ENCODE results near the gene NEUROG1.
"Not testable (repeated sequence)": the region's sequence is repeated elsewhere in the genome, so short reads cannot be mapped to it uniquely, and the experiment has no call there.

Gene NEUROG1

GRCh38 chr5:135534609-135535419 lies 950 bp downstream of the NEUROG1 start:
- no peak for DNase-seq

- DNase-seq, result no peak
These were observed 2.0 kb downstream of the NEUROG1 start for GRCh38 chr5:135533794-135534193.

- no peak for DNase-seq
These were observed 2.4 kb downstream of the NEUROG1 start for GRCh38 chr5:135533334-135533733.

GRCh38 chr5:135529576-135529975 lies 6.2 kb downstream of the NEUROG1 start:
- DNase-seq, result not testable (repeated sequence)

- no peak for DNase-seq
These were observed 8.8 kb downstream of the NEUROG1 start for GRCh38 chr5:135526924-135527323.

GRCh38 chr5:135521964-135522363 lies 13.8 kb downstream of the NEUROG1 start:
- no peak for DNase-seq

- no peak for DNase-seq
These were observed 18.1 kb downstream of the NEUROG1 start for GRCh38 chr5:135517631-135518030.

GRCh38 chr5:135514116-135514515 lies 21.6 kb downstream of the NEUROG1 start:
- no peak for DNase-seq

GRCh38 chr5:135511761-135512575 lies 23.8 kb downstream of the NEUROG1 start:
- DNase-seq, result peak; percentile 44

GRCh38 chr5:135509995-135510394 lies 25.8 kb downstream of the NEUROG1 start:
- no peak for DNase-seq

GRCh38 chr5:135508496-135509005 lies 27.2 kb downstream of the NEUROG1 start:
- DNase-seq, result no peak

- DNase-seq, result no peak
These were observed 29.8 kb downstream of the NEUROG1 start for GRCh38 chr5:135505973-135506372.

GRCh38 chr5:135504376-135504775 lies 31.4 kb downstream of the NEUROG1 start:
- no peak for DNase-seq

GRCh38 chr5:135503871-135504270 lies 31.9 kb downstream of the NEUROG1 start:
- no peak for DNase-seq

- no peak for DNase-seq
These were observed 32.8 kb downstream of the NEUROG1 start for GRCh38 chr5:135502836-135503520.

- peak; percentile 46 for DNase-seq
These were observed 33.8 kb downstream of the NEUROG1 start for GRCh38 chr5:135501965-135502364.

GRCh38 chr5:135498637-135498995 lies 37.1 kb downstream of the NEUROG1 start:
- no peak for DNase-seq

- DNase-seq, result no peak
These were observed 37.7 kb downstream of the NEUROG1 start for GRCh38 chr5:135497971-135498636.

GRCh38 chr5:135495531-135495930 lies 40.2 kb downstream of the NEUROG1 start:
- DNase-seq, result not testable (repeated sequence)

- no peak for DNase-seq
These were observed 41.6 kb downstream of the NEUROG1 start for GRCh38 chr5:135494196-135494595.

GRCh38 chr5:135493406-135494180 lies 42.2 kb downstream of the NEUROG1 start:
- no peak for DNase-seq

- DNase-seq, result no peak
These were observed 43.5 kb downstream of the NEUROG1 start for GRCh38 chr5:135492319-135492626.
